GM19193 (cell line): ENCODE results near the gene IGSF9B.

Source experiments
- POLR2A ChIP-seq: IDR thresholded peaks from 4 replicates; pipeline ENCODE4 v1.6.1; 2011; ENCODE audit not compliant: insufficient read depth, insufficient read length; ENCODE audit errors: extremely low read depth

IGSF9B gene

DNA sequence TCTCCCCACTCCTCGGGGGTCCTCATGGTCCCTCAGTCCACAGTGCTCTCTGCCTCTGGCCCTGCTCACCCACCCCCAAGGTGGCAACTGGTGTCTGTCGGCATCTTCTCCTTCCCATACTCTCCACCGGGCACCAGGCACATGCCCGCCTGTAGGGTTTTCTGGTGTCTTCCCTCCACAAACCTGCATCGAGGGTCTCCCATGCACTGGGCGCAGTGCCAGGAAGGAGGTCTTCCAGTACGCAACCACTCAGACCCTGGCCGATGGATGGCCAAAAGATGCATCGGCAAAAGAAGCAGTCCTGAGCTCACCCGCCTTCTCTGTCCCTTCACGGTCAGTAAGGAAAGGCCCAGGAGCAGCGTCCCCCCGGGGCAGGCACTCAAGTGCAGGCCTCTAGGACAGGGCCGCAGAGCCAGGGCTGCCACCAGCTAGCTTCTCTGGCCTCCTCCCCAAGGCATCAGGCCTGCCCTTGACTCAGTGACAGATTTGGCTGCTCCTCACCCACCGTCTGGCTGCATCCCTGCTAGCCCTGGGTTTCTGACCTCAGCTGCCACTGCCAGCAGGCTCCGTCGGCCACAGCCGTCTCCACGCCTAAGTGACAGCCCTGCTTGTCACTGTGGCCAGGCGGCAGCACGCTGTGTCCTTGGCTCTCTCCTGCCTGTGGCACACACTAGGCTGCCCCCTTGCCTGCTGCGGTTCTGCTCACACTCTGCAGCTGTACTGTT, 32.1 kb upstream of the IGSF9B start:
- no peak for TF ChIP-seq POLR2A

DNA sequence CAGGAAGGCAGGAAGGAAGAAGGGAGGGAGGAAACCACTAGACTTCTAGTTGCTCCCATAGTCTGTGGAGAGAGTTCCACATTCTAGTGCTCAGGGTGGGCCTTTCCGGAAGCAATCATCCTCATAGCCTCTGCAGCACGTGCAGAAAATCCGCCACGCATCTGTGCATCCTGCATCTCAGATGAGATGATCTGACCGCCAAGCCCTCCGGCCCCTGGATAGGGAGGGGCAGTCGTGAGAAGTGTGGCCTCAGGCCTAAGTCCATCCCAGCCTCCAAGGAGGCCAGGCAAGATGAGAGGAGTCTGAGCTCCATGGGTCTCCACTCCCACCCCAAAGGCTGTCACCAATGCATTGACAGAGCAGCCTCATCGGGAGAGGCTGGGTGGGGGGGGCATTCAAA, 30.4 kb upstream of the IGSF9B start:
- TF ChIP-seq POLR2A, result no peak

DNA sequence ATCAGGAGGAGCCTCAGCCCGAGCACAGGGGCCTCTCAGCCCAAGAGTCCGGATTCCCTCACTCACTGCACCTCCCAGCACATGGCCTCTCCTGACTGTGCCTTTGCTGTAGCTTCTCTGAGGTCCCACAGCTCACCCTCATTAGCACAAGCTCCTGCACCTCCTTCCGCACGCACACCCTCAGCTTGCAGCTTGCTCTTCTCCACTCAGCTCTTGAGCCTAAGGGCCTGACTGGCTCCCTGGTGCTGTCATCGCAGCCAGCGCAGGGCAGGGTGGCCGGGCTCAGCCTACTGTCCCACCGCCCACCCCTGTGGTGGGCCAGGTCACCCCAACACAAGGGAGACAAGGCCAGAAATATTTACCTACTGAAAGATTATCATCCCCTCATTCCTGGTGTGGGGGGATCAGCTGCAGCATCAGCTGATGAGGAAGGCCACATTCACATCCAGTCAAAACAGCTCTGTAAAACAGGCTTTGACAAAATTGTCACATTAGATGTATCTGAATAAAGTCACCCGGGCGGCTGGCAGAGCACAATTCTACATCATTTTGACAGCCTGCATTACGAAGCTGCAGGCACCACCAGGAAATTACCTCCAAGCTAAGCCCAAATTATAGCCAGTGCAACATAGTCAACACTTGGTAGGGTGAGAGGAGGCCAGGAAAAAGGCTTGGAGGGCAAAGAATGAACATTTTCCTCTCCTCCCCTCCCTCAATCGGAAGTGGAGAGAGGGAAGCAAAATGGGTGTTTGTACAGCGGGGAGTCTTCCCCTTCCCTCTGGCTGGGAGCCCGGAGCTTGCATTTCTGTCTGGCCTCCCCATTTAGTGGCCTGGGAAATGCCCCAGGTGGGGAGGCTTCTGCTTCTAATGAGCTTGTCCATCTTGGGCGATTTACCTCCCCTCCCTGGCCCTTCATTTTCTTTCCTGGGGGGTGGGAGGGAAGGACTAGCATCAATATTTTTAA, 29.5 kb upstream of the IGSF9B start:
- TF ChIP-seq POLR2A, result no peak

DNA sequence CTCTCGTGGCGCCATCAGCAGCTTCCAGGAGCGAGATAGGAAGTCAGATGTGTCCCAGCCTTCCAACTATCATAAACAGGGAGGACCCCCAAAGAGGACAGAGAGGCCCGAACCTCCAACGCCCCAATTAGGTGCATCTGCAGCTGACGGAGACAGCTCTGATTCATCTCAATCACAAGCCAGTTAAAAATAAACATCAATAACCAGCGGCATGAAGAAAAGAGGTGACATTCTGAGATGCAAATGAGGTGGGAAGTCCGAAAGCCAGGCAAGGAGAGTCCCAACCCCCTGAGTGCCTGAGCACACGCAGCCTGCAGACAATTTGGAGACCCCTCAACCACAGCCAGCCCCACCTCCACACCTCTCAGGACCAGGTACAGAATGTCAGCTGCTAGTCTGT, 28.1 kb upstream of the IGSF9B start:
- no peak for TF ChIP-seq POLR2A

DNA sequence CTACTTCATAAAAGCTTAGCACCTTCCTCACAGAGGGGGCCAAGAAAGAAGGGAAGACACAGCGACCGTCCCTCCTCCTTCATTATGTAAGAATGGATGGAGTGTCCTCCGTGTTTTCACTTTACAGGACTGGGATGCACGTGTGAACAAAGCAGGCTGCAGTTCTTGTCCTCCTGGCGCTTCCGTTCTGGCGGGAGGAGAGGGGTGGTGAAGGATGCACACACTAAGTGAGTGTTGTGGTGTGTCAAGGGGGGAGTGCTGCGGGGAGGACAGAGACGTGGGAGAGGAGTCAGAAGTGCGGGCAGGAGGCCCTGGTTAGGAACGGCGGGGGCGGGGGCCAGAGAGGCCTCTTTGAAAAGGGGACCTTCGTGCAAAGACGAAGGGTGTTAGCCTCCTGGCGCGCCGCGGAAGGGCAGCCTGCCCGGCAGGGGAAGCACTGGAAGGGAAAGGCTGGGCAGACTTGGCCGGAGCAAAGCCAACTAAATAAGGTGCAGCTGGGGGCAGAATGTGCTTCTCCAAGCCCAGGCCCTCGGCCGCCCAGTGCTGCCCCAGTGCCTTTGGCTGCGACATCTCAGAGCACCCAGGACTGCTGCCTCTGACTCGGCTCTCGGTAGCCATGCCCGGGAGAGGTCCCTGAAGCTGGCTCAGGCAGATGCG, 27.0 kb upstream of the IGSF9B start:
- TF ChIP-seq POLR2A, result no peak

DNA sequence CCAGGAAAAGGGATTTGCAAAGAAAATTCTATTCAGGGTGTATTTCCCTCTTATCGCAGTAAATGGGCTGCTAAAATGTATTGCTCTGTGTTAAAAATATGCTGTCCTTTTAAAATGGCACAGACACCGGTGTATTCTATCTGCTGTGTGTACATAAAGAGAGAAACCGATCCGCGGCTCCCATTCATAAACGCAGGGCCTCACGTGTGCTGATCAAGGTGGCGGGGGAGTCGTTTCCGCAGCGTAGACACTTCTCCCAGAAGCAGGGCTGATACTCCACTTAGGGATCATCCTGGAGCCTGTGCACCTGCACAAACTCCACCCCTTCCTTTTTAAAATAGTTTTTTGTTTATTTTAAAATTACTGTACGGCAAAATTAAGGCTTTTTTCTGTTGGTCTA, 26.1 kb upstream of the IGSF9B start:
- TF ChIP-seq POLR2A, result no peak

DNA sequence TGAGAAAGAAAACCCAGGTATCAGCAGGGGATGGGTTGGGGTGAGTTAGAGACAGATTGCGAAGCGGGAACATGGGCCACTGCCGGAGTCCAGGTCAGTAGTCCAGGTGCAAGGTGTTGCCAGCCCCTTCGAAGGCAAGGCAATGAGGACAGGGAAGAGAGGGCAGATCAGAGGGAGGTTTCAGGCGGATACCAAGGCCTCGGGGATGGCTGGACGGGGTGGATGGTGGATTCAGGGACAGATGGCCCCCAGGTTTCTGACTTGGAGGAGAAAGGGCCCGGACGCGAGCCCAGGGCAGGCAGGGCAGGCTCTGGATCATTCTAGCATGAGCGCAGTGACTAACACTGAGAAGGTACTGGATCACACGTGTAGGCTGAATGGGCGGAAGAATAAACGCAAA, 25.4 kb upstream of the IGSF9B start:
- no peak for TF ChIP-seq POLR2A

DNA sequence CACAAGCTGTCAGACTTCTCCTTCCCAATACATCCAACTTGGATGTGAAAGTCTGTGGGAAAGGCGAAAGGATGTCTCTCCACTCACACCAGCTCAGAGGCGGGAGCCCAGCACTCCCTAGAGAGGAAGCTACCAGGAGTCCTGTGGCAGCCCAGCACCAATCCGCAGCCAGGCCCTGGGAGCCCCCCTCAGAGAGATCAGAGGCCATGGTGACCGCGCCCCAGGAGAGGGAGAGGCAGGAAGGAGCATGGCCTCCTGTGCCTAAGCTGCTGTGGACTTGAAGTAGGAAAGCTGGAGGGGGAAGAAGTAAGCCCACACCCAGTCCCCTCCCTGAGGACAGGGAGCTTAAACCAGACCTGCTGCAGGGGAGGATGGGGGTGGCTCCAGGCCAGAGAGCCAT, 24.4 kb upstream of the IGSF9B start:
- TF ChIP-seq POLR2A, result no peak

DNA sequence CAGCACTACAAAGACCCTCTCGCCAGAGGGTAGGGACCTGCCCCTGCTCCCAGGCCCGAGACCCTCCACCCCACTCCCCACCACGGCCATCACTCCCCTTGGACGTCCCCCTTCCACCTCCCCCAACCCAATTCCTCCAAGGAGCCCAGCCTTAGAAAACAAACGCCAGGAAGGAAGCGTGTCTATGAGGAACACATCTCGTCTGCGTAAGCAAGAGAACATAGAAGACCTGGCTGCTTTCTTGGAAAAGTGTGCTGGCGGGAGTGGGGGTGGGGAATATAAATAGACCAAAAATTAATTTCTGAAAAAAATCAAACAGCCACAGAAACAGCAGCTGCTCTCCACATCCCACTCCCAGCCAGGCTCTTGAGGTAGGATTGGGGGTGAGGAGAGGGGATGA, 23.9 kb upstream of the IGSF9B start:
- TF ChIP-seq POLR2A, result no peak

DNA sequence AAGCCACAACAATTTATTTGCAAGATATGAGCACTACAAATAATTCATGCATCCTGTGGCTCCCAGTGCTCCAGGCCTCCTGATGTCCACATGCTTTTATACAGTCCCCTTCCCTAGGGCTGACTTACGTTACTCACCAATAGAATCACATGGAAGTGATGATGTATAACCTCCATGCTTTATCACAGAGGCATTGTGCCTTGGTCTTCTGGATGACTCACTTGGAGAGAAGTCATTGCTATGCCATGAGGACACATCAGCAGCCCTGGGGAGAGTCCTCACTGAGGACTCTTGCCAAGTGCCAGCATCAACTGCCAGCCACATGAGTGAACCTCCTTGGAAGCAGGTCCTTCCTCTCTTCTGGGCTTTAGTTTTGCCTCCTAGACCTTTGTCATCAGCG, 22.0 kb upstream of the IGSF9B start:
- TF ChIP-seq POLR2A, result no peak

DNA sequence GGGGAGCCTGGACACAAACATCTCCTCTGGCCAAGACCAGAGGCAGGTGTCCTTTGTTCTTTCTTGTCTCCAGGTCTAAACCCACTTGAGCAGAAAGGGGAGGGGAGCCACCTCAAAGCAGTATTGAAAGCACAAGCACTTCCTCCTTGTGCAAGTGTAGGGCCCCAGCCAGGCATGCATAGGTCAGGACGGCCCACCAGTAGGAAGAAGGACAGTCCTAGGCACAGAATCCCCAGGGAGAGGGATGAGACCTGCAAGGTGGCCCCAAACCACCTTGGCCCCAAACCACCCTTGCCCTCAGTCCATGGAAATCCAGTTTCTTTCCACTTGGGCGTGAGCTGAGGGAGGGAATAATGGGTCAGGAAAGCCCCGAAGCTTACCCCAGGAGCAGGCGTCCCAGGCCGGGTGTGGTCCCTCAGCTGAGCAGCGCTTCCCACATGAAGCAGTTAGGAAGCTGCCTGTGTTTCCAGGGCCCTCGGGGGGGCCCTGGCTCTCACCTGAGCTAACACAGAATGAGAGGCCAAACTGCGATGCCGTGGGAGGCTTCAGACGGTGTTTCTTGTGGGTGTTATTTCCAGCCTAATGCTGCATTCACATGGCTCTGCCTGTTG, 20.4 kb upstream of the IGSF9B start:
- TF ChIP-seq POLR2A, result no peak

DNA sequence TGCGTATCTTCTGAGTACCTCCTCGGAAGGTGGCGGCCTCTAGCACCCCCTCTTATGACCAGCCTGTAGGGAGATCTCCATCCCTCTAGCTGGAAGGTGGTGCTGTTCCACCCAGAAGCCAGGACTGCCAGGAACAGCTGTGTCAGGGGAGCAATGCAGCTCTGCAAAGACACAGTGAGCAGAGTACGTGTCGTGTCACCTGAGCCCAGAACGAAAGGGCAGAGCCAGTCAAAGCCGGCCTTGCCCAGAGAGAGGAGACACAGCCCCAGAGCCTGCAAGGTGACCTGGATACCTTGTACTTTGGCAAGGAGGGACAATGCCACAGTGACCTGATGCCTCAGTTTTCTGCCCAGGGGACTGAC, 18.7 kb upstream of the IGSF9B start:
- no peak for TF ChIP-seq POLR2A

DNA sequence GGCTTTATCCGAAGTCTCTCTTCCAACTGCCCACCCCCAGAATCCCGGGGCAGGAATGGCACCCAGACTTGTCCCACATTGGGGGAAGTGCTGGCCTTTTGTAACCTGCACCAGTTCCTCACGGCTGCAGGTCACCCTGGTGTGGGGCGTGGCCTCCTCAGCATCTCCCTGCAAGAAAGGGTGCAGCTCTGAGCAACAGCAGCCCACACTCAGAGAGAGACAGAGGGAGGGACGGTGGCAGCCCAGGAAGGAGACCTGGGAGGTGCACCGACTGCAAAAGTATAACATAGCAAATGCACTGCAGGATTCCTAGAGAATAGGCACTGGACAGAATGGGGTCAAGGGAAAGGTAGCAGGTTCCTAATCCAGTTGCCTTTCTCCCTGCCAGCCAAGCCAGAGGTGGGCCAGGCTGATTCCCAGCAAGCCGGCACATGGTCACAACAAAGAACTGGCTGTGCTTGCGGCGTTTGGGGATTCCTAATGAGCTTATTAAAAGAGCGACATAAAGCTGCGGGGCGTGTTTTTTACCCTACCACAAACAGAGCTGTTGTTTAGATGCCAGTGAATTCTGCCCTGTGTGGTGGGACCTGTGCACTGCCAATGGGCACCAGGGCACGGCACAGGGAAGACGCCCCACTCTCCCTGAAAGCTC, 18.2 kb upstream of the IGSF9B start:
- no peak for TF ChIP-seq POLR2A

DNA sequence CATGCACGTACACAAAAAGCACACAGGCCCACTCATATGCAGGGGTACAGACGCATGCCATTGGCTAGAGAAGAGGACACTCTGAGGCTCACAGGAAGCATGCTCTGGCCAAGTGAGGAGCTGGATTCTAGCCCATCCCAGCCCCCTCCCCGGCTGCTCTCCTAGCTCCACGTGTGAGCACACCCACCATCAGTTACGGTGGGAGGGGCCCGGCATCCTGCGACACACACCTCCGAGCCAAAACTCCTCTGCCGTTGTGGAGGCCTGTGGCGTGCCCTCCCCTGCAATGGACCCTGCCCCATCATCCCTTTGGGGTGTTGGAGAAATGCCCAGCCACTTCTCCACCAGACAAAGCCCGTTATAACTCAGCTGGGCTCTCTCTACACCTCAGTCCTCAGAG, 15.1 kb upstream of the IGSF9B start:
- TF ChIP-seq POLR2A, result no peak

DNA sequence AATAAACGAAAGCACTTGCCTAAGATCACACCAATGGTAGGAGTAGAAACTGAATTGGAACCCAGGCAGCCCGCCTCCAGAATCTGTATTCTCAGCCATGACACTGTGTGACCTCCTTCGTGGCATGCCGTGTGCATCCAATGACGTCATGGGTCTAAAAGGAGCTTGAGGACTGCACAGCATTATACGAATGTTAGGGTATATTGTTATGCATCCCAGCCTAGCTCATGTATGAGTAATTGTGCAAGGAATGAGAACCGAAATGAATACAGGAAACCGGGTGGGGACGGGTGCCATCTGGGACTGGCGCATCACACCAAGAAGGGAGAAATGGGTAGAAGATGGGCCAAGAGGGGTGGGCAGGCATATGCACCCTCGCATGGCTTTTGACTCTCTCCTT, 12.3 kb upstream of the IGSF9B start:
- no peak for TF ChIP-seq POLR2A

DNA sequence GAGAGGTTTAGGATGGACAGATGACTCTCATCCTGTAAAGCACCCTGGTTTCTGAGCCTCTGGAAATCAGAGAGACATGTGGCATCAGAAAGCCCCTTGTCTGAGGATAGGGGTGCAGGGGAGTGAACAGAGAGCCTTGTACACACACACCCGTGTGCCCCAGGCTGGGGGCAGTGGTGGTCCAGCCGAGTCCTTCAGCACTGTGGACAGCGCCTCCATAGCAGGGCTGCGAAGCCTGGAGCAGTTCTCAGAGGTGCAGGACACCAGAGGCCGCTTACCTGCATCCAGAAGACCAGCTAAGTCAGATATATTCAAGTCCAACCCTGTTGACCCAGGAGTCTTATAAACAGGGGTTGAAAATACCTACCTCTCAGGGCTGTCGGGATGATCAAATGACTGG, 11.5 kb upstream of the IGSF9B start:
- TF ChIP-seq POLR2A, result no peak
